Stimulated activated CD8-positive, alpha-beta memory T cell treated with anti-CD3 and anti-CD28 coated beads, Interleukin-4, amount 100 ng/mL, for 4 hours (primary cell): ENCODE measurements around the gene ARFGAP3.
"Not testable (repeated sequence)": the region's sequence is repeated elsewhere in the genome, so short reads cannot be mapped to it uniquely, and the experiment has no call there.

Experiments used
- DNase-seq, 2 donors: peaks; one replicate each; pipeline ENCODE4 v3.0.0-alpha.2; 2020; ENCODE audit warnings: low read depth in 2 of 2, low spot score in 1 of 2

The ARFGAP3 gene

DNA sequence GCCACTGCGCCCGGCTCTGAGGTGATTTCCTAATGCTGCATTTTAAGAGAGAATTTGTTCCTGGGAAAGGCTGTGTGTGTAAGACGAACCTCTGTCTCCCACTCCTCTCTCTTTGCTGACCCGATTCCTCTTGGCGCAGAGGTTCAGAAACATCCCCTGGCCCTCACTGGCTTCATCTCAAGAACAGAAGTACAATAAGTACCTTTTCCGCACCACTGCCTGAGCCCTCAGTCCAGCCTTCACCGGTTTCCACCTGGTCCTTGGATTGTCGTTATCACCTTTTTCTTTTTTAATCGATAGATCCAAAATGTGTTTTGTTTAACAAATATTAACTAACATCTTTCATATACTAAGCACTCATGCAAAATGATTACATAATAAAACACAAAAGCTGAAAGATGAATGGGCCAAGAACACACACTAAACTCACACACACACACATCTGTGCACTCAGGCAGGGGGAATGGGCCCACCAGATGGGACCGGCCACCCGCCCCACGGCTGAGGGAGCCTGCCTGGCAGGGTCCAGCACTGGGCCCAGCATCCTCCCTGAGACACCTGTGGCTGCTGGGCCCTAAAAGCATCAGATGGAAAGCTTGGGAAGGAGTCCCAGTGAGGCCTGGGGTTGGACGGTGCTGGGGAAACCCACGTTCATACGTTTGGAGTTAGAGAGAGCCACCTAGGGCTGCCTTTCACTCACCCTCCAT, 86.0 kb downstream of the ARFGAP3 start:
- no peak for DNase-seq

- DNase-seq, result no peak
These were observed 86.7 kb downstream of the ARFGAP3 start for GRCh38 chr22:42770448-42770726.

- DNase-seq, result no peak
These were observed 87.3 kb downstream of the ARFGAP3 start for GRCh38 chr22:42769574-42770447.

- DNase-seq, result no peak
These were observed 87.9 kb downstream of the ARFGAP3 start for GRCh38 chr22:42769238-42769573.

DNA sequence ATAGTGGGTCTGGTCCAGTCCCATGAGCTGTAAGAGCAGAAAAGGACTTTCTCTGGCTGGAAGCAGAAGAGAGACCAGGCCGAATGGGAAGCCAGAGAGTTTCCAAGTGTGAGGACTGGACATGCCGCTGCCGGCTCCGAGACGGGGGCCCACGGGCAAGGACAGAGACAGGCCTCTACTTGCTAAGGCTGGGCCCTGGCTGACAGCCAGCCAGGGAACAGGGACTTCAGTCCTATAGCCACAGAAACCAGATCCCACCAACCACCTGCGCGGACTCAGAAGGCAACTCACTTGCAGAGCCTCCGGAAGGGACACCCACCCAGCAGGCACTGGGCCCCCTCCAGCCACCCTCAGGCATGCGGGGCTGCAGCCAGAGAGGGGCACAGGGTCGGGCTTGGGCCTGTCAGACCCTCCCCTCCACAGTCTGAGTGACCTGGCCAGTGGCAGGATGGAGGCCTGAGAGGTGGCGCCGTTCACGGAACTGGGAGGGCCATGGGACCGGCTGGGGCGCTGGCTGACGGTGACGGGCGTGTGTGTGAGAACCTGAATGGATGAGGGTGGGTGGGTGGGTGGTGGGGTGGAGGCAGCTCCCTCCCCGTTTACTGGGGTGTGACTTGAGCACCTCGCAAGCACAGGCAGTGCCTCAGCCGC, 88.6 kb downstream of the ARFGAP3 start:
- no peak for DNase-seq

GRCh38 chr22:42766860-42767259, 90.2 kb downstream of the ARFGAP3 start:
- no peak for DNase-seq

DNA sequence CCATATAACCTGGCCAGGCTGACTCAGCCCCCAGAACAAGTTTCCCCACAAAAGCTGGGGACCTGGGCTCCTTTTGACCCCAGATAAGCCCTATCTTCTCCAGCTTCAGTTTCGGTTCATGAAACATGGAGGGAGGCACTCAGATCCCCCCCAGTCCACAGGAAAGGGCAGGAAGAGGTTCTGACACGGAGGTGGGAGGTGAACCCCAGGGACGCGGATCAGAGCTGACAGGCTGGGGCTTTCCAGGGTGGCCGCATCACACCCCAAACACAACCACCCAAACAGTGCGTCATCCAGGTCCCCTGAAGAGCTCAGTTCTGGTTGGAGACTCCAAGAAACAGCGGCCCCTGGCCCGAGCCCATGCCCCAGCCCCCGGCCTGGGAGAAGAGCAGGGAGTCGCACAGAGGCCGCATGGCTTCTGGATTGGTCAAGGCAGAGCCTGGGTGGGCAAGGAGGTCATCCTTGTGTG, 92.1 kb downstream of the ARFGAP3 start:
- DNase-seq, result no peak

DNA sequence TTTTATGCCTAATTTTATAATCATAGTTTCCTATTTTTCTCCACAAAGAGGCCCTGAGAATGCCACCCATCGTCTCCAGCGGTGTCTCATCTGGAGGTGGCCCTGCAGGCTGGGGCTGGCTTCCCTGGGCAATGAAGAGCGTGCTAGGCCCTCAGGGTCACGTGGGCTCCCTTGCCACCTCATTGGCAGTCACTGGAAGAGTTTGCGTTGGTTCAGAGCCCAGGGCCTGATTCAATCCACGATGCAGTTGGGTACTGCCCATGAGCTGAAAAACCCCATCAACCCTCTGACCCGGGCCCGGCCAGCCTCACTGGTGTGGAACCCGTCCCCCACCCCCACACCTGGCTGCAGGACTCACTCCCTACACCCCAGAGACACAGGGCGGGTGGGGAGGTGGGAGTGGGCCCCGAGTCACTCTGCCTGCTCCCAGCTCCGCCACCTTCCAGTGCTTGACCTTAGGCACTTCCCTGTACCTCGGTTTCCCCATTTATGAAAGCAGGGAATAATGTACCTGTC, 93.0 kb downstream of the ARFGAP3 start:
- DNase-seq, result no peak

DNA sequence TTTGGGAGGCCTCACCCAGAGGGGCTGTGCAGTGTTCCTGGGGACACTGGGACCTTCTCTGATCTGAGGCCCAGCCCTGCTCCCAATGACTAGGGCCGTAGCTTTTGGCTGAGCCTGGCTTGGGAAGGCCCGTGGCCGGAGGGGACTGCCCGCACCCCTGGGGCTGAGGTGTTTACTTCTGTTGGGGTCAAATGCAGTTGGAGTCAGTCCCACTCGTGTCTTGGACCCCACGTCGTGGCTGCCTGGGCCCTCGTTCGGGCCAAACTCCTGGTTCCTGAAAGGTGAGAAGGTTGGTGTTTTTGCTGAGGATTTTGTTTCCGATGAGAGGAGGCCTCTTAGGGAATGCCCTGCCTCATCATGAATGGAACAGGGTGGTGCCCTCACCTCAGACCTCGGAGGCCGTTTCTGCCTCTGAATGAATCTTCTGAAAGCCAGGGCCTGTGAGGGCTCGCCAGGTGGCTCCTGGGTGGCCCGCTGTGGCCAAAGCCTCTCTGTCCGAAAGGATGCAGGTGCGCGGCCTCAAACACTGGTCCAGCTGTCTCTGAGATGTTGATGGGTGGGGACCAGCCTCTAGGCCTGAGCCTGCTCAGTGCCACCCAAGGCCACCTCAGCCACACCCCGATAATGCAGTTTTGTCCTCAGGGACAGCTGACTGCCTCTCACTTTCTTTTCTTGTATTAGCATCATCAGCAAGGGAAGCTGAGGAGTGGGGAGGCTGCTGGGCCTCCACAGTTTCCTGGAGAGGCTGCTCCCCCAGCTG, 96.1 kb downstream of the ARFGAP3 start:
- DNase-seq, result no peak

- DNase-seq, result no peak
These were observed 98.0 kb downstream of the ARFGAP3 start for GRCh38 chr22:42758931-42759629.

GRCh38 chr22:42755553-42755952, 101.5 kb downstream of the ARFGAP3 start:
- not testable (repeated sequence) for DNase-seq

- not testable (repeated sequence) for DNase-seq
These were observed 102.0 kb downstream of the ARFGAP3 start for GRCh38 chr22:42755121-42755520.

DNA sequence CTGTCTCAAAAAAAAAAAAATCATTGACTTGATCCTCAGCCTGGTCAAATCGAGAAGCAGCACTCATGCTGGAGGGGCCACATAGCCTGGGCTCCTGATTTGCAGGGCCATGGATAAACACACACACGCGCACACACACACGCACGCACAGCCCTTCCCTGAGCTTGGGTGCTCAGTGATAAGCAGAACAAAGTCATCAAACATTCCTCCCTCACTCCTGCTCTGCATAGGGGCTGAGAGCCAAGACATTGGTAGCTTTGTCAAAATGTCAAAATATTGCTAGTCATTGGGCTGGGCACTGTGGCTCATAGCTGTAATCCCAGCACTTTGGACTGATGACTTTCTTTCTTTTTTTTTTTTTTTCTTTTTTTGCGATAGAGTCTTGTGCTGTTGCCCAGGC, 102.4 kb downstream of the ARFGAP3 start:
- no peak for DNase-seq

GRCh38 chr22:42752912-42753311, 104.2 kb downstream of the ARFGAP3 start:
- no peak for DNase-seq

- no peak for DNase-seq
These were observed 104.8 kb downstream of the ARFGAP3 start for GRCh38 chr22:42752230-42752746.

DNA sequence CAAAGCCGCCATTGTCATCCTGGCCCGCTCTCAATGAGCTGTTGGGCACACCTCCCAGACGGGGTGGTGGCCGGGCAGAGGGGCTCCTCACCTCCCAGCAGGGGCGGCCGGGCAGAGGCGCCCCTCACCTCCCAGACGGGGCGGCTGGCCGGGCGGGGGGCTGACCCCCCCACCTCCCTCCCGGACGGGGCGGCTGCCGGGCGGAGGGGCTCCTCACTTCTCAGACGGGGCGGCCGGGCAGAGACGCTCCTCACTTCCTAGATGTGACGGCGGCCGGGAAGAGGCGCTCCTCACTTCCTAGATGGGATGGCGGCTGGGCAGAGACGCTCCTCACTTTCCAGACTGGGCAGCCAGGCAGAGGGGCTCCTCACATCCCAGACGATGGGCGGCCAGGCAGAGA, 106.7 kb downstream of the ARFGAP3 start:
- not testable (repeated sequence) for DNase-seq

DNA sequence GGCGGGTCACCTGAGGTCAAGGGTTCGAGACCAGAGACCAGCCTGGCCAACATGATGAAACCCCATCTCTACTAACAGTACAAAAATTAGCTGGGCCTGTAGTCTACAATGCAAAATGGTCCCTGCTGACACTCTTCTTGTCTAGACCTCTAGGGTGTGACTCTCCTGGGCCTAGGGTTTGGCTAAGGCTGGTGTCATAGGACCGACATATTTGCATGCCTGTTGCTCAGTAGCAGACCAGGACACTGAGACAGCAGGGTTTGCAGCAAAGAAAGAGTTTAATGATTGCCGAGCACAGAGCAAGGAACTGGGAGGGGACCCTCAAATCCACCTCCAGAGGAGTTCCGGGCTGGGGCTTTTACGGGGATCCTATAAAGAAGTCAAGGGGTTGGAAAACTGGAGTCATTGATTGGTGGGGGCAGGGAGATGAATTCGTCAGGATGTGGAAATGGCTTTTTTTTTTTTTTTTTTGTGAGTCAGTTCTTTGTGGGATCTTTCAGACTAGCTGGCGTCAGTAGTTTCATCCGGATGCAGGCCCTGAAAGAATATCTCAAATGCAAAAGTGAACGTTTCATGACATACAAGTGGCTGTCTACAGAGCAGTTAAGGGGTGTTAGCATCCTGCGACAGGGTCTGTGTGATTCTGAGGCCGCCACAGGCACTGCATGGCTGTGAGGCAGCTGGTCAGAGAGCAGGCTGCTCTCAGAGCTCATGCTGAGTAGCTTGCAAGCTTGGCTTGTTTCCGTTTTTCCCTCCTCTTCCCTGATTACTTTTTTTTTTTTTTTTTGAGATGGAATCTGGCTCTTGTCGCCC, 109.2 kb downstream of the ARFGAP3 start:
- DNase-seq, result no peak
